Astrocyte (in vitro differentiated cells and primary cell): ENCODE data around the gene KNDC1. TPM values are rescaled to one million over a fixed set of nuclear protein-coding genes. Genes with fewer than 3 reads are reported as not detected.

Experiments
- DNase-seq: peaks from one replicate; pipeline ENCODE4 v3.0.0-alpha.2; 2010; ENCODE audit warnings: low read depth
- FAIRE-seq: peaks from 2 replicates; lab custom pipeline; 2011; peaks lifted over from hg19 to GRCh38; lab: Jason Lieb, UNC
- H2AFZ ChIP-seq: 2 replicates; pipeline ENCODE4 v1.6.0; 2012; ENCODE audit warnings: low read depth, low read length, inconsistent platforms
- H3K27ac ChIP-seq: 2 replicates; pipeline ENCODE4 v1.5.1; 2011; ENCODE audit warnings: low read depth, low read length, inconsistent platforms
- H3K27me3 ChIP-seq: 2 replicates; pipeline ENCODE4 v1.6.0; 2011; ENCODE audit warnings: low read length, inconsistent platforms; ENCODE audit not compliant: insufficient read depth
- H3K36me3 ChIP-seq: 2 replicates; pipeline ENCODE4 v1.5.1; 2011; ENCODE audit warnings: low read length, inconsistent platforms; ENCODE audit not compliant: insufficient read depth
- H3K4me1 ChIP-seq: 2 replicates; pipeline ENCODE4 v1.5.1; 2011; ENCODE audit warnings: low read length, inconsistent platforms; ENCODE audit not compliant: insufficient read depth
- H3K4me2 ChIP-seq: 2 replicates; pipeline ENCODE4 v1.6.0; 2012; ENCODE audit warnings: low read length, inconsistent platforms
- H3K4me3 ChIP-seq: 2 replicates; pipeline ENCODE4 v1.5.1; 2011; ENCODE audit warnings: low read depth, mild to moderate bottlenecking, low read length, inconsistent platforms; ENCODE audit not compliant: insufficient read depth
- H3K79me2 ChIP-seq: 2 replicates; pipeline ENCODE4 v1.6.0; 2012; ENCODE audit warnings: mild to moderate bottlenecking, low read length, inconsistent platforms; ENCODE audit not compliant: insufficient read depth
- H3K9ac ChIP-seq: 2 replicates; pipeline ENCODE4 v1.6.0; 2012; ENCODE audit warnings: mild to moderate bottlenecking, low read length, inconsistent platforms
- H3K9me3 ChIP-seq: 2 replicates; pipeline ENCODE4 v1.5.1; 2012; ENCODE audit warnings: low read depth, mild to moderate bottlenecking, low read length, inconsistent platforms; ENCODE audit not compliant: insufficient read depth
- H4K20me1 ChIP-seq: 2 replicates; pipeline ENCODE4 v1.6.0; 2012; ENCODE audit warnings: low read length, inconsistent platforms; ENCODE audit not compliant: insufficient read depth
- H3K27ac Mint-ChIP-seq: one replicate; pipeline ENCODE4 v1.8.0; 2021; ENCODE audit warnings: mild to moderate bottlenecking, mixed read lengths; ENCODE audit not compliant: unreplicated experiment
- H3K27me3 Mint-ChIP-seq: one replicate; pipeline ENCODE4 v1.8.0; 2021; ENCODE audit warnings: low read depth, mixed read lengths; ENCODE audit not compliant: unreplicated experiment
- H3K36me3 Mint-ChIP-seq: one replicate; pipeline ENCODE4 v1.8.0; 2021; ENCODE audit warnings: low read depth, mixed read lengths; ENCODE audit not compliant: unreplicated experiment
- H3K4me1 Mint-ChIP-seq: one replicate; pipeline ENCODE4 v1.8.0; 2021; ENCODE audit warnings: low read depth, mixed read lengths; ENCODE audit not compliant: unreplicated experiment
- H3K4me3 Mint-ChIP-seq: one replicate; pipeline ENCODE4 v1.8.0; 2021; ENCODE audit warnings: mild to moderate bottlenecking, moderate library complexity, mixed read lengths; ENCODE audit not compliant: unreplicated experiment
- H3K9me3 Mint-ChIP-seq: one replicate; pipeline ENCODE4 v1.8.0; 2021; ENCODE audit warnings: mild to moderate bottlenecking, mixed read lengths; ENCODE audit not compliant: unreplicated experiment
- CTCF ChIP-seq: IDR thresholded peaks from 2 replicates; pipeline ENCODE4 v1.5.1; 2011; ENCODE audit warnings: low read depth, mild to moderate bottlenecking, inconsistent platforms, low read length, moderate library complexity; ENCODE audit not compliant: insufficient read depth
- EZH2 ChIP-seq: IDR thresholded peaks from 2 replicates; pipeline ENCODE4 v1.6.1; 2012; ENCODE audit warnings: mild to moderate bottlenecking, low read length, inconsistent platforms; ENCODE audit not compliant: insufficient read depth
- total RNA-seq: library from RNA; stranded (reverse); gene quantifications from 2 replicates; pipeline ENCODE4 v1.2.1, GENCODE V29; 2021

Gene KNDC1
- total RNA-seq, 1 donor from 2014 or later, result 2.6 TPM

- Histone ChIP-seq H3K4me3 (no peak overlapping the region), H3K4me1 (no peaks in the 10 kb centered on the region), H3K9me3 (no peaks in the 10 kb centered on the region), H2AFZ (no peak overlapping the region), H3K27me3 (peaks cover 2% of the 10 kb centered on the region), H4K20me1 (no peaks in the 10 kb centered on the region), H3K79me2 (no peaks in the 10 kb centered on the region), H3K36me3 (no peaks in the 10 kb centered on the region), H3K4me2 (no peak overlapping the region), H3K27ac (no peak overlapping the region), H3K9ac (no peak overlapping the region)
- peaks cover 34% of the 10 kb centered on the region for H3K27me3 Mint-ChIP-seq
- no peak overlapping the region for H3K27ac Mint-ChIP-seq
- FAIRE-seq (no peak), DNase-seq (no peak)
- no peak overlapping the region for H3K4me3 Mint-ChIP-seq
- TF ChIP-seq CTCF (no peak), EZH2 (no peak)
- no peaks in the 10 kb centered on the region for H3K36me3 Mint-ChIP-seq
- no peaks in the 10 kb centered on the region for H3K4me1 Mint-ChIP-seq
- no peaks in the 10 kb centered on the region for H3K9me3 Mint-ChIP-seq
Observed at GRCh38 chr10:133215586-133215985, 55.6 kb downstream of the KNDC1 start.

- Histone ChIP-seq H3K36me3 (no peaks in the 10 kb centered on the region), H3K27me3 (peaks cover 2% of the 10 kb centered on the region), H3K4me2 (no peak overlapping the region), H2AFZ (no peak overlapping the region), H3K4me3 (no peak overlapping the region), H3K4me1 (no peaks in the 10 kb centered on the region), H3K79me2 (no peaks in the 10 kb centered on the region), H4K20me1 (no peaks in the 10 kb centered on the region), H3K27ac (no peak overlapping the region), H3K9me3 (no peaks in the 10 kb centered on the region), H3K9ac (no peak overlapping the region)
- no peak for TF ChIP-seq EZH2
- no peaks in the 10 kb centered on the region for H3K36me3 Mint-ChIP-seq
- no peak overlapping the region for H3K27ac Mint-ChIP-seq
- H3K4me1 Mint-ChIP-seq, result no peaks in the 10 kb centered on the region
- H3K4me3 Mint-ChIP-seq, result no peak overlapping the region
- FAIRE-seq (no peak), DNase-seq (no peak)
- no peaks in the 10 kb centered on the region for H3K9me3 Mint-ChIP-seq
- peaks cover 42% of the 10 kb centered on the region for H3K27me3 Mint-ChIP-seq
Observed at GRCh38 chr10:133216776-133217175, 56.8 kb downstream of the KNDC1 start.

GRCh38 chr10:133217800-133218589 is 58.0 kb downstream of the KNDC1 start:
- Histone ChIP-seq H2AFZ (no peak overlapping the region), H3K79me2 (no peaks in the 10 kb centered on the region), H3K4me2 (no peak overlapping the region), H3K36me3 (no peaks in the 10 kb centered on the region), H3K9me3 (no peaks in the 10 kb centered on the region), H3K4me3 (no peak overlapping the region), H4K20me1 (no peaks in the 10 kb centered on the region), H3K27me3 (peaks cover 2% of the 10 kb centered on the region), H3K27ac (no peak overlapping the region), H3K4me1 (no peaks in the 10 kb centered on the region), H3K9ac (no peak overlapping the region)
- no peak overlapping the region for H3K27ac Mint-ChIP-seq
- peaks cover 37% of the 10 kb centered on the region for H3K27me3 Mint-ChIP-seq
- H3K4me1 Mint-ChIP-seq, result no peaks in the 10 kb centered on the region
- H3K4me3 Mint-ChIP-seq, result no peak overlapping the region
- DNase-seq (no peak), FAIRE-seq (no peak)
- no peaks in the 10 kb centered on the region for H3K9me3 Mint-ChIP-seq
- TF ChIP-seq CTCF (no peak), EZH2 (no peak)
- H3K36me3 Mint-ChIP-seq, result no peaks in the 10 kb centered on the region
